ENCODE results near the gene BCKDHA.

GRCh38 chr19:41443813-41444455, 46.3 kb downstream of the BCKDHA start:
- TF ChIP-seq ZKSCAN8 (CRISPR knock-in tag; IDR thresholded peaks at IDR 0.05) = no peak
- TF ChIP-seq NFE2L1 (tag; IDR thresholded peaks at IDR 0.05; ENCODE audit: borderline replicate concordance, low read depth) = no peak
- no peak for TF ChIP-seq ZNF395 (CRISPR knock-in tag; IDR thresholded peaks at IDR 0.05)

Data from K562 (cell line).